Kidney epithelial cell (primary cell): ENCODE measurements around the gene SULT4A1. TPM values are rescaled to one million over a fixed set of nuclear protein-coding genes. Genes with fewer than 3 reads are reported as not detected.
"Not testable (repeated sequence)": the region's sequence is repeated elsewhere in the genome, so short reads cannot be mapped to it uniquely, and the experiment has no call there.

Experiments used
- DNase-seq: peaks from one replicate; pipeline ENCODE4 v3.0.0-alpha.2; 2010; ENCODE audit warnings: low read depth
- H3K27me3 ChIP-seq: 2 replicates; pipeline ENCODE4 v1.6.0; 2011; ENCODE audit warnings: low read length; ENCODE audit not compliant: control insufficient read depth, insufficient read depth
- H3K36me3 ChIP-seq: 2 replicates; pipeline ENCODE4 v1.5.1; 2011; ENCODE audit warnings: low read length; ENCODE audit not compliant: control insufficient read depth, insufficient read depth
- H3K4me3 ChIP-seq: 2 replicates; pipeline ENCODE4 v1.5.1; 2011; ENCODE audit warnings: low read depth, mild to moderate bottlenecking, control low read depth, low read length
- CTCF ChIP-seq: IDR thresholded peaks from 2 replicates; pipeline ENCODE4 v1.5.1; 2011; ENCODE audit warnings: mild to moderate bottlenecking, moderate library complexity, low read length, control low read depth, inconsistent platforms; ENCODE audit not compliant: insufficient read depth, poor library complexity, severe bottlenecking
- total RNA-seq: library from RNA; depleted of rRNA; stranded (reverse); fragments of >200 nt; gene quantifications from 2 replicates; pipeline ENCODE4 v1.2.3, GENCODE V29; 2015

SULT4A1 gene
- total RNA-seq, 1 donor from 2014 or later = 1.8 TPM

GRCh38 chr22:43879901-43880540, 17.7 kb upstream of the SULT4A1 start:
- no peak overlapping the region for H3K4me3 ChIP-seq
- no peak for TF ChIP-seq CTCF

GRCh38 chr22:43878831-43879550, 16.7 kb upstream of the SULT4A1 start:
- Histone ChIP-seq H3K4me3 (no peak overlapping the region), H3K27me3 (peaks cover 11% of the 10 kb centered on the region), H3K36me3 (no peaks in the 10 kb centered on the region)
- DNase-seq = no peak
- no peak for TF ChIP-seq CTCF

More at GRCh38 chr22:43879901-43880540, 17.7 kb upstream of the SULT4A1 start:
- DNase-seq = no peak
- peaks cover 11% of the 10 kb centered on the region for H3K27me3 ChIP-seq
- H3K36me3 ChIP-seq = no peaks in the 10 kb centered on the region

GRCh38 chr22:43878079-43878795, 15.9 kb upstream of the SULT4A1 start:
- no peak for TF ChIP-seq CTCF
- Histone ChIP-seq H3K36me3 (no peaks in the 10 kb centered on the region), H3K4me3 (no peak overlapping the region), H3K27me3 (peaks cover 11% of the 10 kb centered on the region)
- DNase-seq = no peak

GRCh38 chr22:43876866-43877509, 14.7 kb upstream of the SULT4A1 start:
- DNase-seq = no peak
- no peak overlapping the region for H3K4me3 ChIP-seq
- peaks cover 11% of the 10 kb centered on the region for H3K27me3 ChIP-seq
- H3K36me3 ChIP-seq = no peaks in the 10 kb centered on the region
- TF ChIP-seq CTCF = no peak

GRCh38 chr22:43869799-43870198, 7.5 kb upstream of the SULT4A1 start:
- no peak overlapping the region for H3K4me3 ChIP-seq
- DNase-seq = no peak
- H3K27me3 ChIP-seq = no peaks in the 10 kb centered on the region
- TF ChIP-seq CTCF = no peak
- no peaks in the 10 kb centered on the region for H3K36me3 ChIP-seq

- not testable (repeated sequence) for H3K27me3 ChIP-seq, DNase-seq, H3K4me3 ChIP-seq, H3K36me3 ChIP-seq
These were observed 6.7 kb upstream of the SULT4A1 start for GRCh38 chr22:43869001-43869400.
